Fibroblast of villous mesenchyme (primary cell): Measurements from ENCODE around the gene RINT1. TPM values are rescaled to one million over a fixed set of nuclear protein-coding genes. Genes with fewer than 3 reads are reported as not detected.
"Not testable (repeated sequence)": the region's sequence is repeated elsewhere in the genome, so short reads cannot be mapped to it uniquely, and the experiment has no call there.

Experiments
- DNase-seq: peaks from one replicate; pipeline ENCODE4 v3.0.0-alpha.2; 2010; ENCODE audit warnings: low read depth
- H3K4me3 ChIP-seq: 2 replicates; pipeline ENCODE4 v1.5.1; 2011; ENCODE audit warnings: low read depth, mild to moderate bottlenecking, low read length
- total RNA-seq: library from RNA; depleted of rRNA; stranded (reverse); fragments of >200 nt; gene quantifications from 2 replicates; pipeline ENCODE4 v1.2.3, GENCODE V29; 2012
- TF ChIP-seq, protein P1 (sequence below): IDR thresholded peaks from 2 replicates; pipeline ENCODE4 v1.5.1; 2012; ENCODE audit warnings: low read depth, mild to moderate bottlenecking, low read length; ENCODE audit not compliant: insufficient read depth

RINT1 gene
- total RNA-seq, 1 donor = 22.5 TPM

DNA sequence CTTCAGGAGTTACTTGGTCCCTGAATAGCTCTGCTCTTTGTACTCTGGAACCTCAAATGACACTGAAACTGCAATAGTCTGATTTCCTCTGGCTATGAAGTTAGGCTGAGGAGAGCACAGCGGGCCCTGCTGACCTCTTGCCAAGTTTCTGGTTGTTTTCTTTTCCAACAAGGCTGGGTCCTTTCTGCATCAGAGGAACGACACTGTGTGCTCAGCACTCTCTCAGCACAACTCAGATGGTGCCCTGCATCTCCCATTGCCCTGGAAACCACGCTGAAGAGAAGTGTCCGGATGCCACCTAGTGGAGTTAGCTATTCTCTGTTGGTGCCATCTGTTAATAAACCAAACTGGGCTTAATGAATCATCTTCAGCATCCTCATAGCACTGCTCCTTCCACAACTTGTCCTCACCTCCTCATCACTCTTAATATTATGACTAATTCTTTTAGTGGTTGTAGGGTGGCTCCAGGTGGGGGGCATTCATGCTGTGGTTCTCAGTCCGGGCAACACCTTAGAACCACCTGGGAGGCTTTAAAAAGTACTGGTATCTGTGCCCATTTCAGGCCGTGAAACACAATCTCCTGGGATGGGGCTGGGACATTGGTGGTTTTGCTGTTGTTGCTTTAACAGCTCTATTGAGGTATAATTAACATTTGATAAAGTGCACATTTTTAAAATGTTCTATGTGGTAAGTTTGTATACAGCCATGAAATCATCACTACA lies 57.5 kb downstream of the RINT1 start:
- no peak overlapping the region for H3K4me3 ChIP-seq
- TF ChIP-seq, protein P1, sequence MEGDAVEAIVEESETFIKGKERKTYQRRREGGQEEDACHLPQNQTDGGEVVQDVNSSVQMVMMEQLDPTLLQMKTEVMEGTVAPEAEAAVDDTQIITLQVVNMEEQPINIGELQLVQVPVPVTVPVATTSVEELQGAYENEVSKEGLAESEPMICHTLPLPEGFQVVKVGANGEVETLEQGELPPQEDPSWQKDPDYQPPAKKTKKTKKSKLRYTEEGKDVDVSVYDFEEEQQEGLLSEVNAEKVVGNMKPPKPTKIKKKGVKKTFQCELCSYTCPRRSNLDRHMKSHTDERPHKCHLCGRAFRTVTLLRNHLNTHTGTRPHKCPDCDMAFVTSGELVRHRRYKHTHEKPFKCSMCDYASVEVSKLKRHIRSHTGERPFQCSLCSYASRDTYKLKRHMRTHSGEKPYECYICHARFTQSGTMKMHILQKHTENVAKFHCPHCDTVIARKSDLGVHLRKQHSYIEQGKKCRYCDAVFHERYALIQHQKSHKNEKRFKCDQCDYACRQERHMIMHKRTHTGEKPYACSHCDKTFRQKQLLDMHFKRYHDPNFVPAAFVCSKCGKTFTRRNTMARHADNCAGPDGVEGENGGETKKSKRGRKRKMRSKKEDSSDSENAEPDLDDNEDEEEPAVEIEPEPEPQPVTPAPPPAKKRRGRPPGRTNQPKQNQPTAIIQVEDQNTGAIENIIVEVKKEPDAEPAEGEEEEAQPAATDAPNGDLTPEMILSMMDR = peak; percentile 71
- peak; percentile 76 for DNase-seq

DNA sequence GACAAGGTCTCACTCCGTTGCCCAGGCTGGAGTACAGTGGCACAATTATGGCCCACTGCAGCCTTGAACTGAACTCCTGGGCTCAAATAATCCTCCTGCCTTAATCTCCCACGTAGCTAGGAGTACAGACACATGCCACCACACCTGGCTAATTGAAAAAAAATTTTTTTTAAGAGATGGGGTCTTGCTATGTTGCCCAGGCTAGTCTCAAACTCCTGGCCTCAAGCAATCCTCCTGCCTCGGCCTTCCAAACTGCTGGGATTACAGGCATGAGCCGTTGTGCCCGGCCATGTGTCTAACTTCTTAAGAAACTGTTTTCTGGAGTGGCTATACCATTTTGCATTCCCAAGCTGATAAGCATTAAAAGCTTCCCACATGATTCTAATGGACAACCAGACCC lies 58.8 kb downstream of the RINT1 start:
- H3K4me3 ChIP-seq = no peak overlapping the region
- no peak for DNase-seq
- TF ChIP-seq, protein P1 = no peak

DNA sequence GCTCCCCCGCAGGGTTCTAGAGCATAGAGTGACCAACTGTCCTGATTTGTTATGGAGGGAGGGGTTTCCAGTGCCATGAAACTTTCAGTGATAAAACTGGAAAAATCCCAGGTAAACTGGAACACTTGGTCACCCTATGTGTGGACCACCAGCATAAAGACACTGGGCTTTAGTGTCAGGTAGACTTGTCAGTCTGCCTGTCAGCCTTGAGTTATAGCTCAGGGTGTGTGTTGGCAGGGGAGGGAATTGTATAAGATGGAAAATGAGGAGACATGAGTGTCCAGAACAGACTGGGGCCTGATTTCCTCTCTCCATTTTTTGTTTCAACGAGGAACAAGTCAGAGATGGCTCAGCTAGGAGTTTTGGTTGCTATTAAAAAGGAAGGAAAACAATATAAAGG lies 59.5 kb downstream of the RINT1 start:
- no peak for DNase-seq
- TF ChIP-seq, protein P1 = no peak
- no peak overlapping the region for H3K4me3 ChIP-seq

DNA sequence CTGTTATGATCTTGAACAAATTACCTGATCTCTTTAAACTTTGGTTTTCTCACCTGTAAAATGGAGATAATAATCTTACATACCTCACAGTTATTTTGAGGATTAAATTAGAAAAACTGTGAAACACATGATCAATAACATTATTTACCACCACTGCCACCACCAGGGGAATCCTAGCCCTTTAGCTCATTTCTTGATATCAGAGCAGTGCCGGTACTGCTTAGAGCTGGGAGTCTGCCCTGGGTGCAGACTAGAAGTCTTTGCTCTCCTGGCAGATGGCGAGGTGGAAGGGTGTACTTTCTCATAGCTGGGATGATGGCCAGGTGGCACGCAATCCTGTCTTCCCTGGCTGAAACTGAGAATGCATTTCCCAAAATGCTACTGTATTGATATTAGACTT lies 62.0 kb downstream of the RINT1 start:
- H3K4me3 ChIP-seq = no peak overlapping the region
- TF ChIP-seq, protein P1 = no peak
- no peak for DNase-seq

DNA sequence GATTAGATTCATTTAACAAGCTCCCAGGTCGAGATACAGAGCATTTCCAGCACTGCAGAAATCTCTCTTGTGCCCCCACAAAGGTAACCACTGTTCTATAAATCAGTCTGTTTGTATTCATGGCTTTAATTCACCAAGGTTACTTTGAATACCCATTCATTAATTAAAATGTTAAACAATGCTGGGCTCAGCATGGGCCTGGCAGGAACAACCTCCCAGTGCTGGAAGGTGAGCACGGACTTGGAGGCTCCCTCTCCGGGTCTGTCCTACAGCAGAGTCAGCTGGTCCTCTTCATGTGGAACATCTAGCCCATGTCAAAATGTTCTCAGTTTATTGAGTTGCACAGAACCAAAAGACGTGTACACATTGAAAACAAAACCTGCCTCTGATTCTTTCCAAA lies 64.9 kb downstream of the RINT1 start:
- DNase-seq = no peak
- H3K4me3 ChIP-seq = no peak overlapping the region
- TF ChIP-seq, protein P1 = no peak

DNA sequence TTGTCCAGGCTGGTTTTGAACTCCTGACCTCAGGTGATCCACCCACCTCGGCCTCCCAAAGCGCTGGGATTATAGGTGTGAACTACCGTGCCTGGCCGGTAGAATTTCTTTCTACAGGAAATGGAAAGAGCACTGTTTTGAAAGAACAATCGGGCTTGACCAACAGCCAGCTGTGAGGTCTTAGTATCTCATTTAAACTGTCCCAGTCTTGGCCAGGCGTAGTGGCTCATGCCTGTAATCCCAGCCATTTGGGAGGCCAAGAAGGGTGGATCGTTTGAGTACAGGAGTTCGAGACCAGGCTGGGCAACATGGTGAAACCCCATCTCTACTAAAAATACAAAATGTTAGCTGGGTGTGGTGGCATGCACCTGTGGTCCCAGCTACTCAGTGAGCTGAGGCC lies 67.1 kb downstream of the RINT1 start:
- not testable (repeated sequence) for H3K4me3 ChIP-seq, DNase-seq

DNA sequence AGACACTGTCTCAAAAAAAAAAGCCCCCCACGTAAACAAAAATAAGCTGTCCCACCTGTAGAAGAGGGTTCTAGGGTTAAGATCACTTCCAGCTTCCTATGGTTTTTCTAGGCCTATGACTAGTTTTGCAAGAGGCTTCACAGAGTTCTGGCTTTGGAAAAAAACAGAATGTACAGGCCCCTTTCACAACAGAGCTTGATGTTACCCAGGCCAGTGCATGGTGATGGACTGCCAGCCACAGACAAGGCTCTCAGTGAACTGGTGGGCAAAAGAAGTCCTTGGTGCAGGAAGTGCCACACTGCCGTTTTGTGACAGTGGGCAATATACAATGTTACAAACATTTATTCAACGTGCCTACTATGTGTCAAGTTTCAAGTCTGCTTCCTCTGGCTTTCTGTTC lies 67.5 kb downstream of the RINT1 start:
- peak; percentile 33 for DNase-seq
- H3K4me3 ChIP-seq = no peak overlapping the region
- TF ChIP-seq, protein P1 = no peak
